Neural cell (in vitro differentiated cells): ENCODE measurements around the gene EHD4. TPM values are rescaled to one million over a fixed set of nuclear protein-coding genes. Genes with fewer than 3 reads are reported as not detected.

Experiments used
- H2AFZ ChIP-seq: fragments of 200-600, 300-800 bp; sonication (generic), shearing (Covaris generic); 2 replicates; pipeline ENCODE4 v1.6.0; 2014; ENCODE audit warnings: low read depth, mild to moderate bottlenecking, antibody characterized with exemption, low read length, moderate library complexity
- H3F3A ChIP-seq: fragments of 200-600 bp; shearing (Covaris generic); 2 replicates; pipeline ENCODE4 v1.6.1; 2016; ENCODE audit warnings: mild to moderate bottlenecking, moderate library complexity, mixed read lengths, antibody characterized with exemption, low read length; ENCODE audit not compliant: insufficient read depth, poor library complexity, severe bottlenecking
- H3K27ac ChIP-seq: fragments of 200-600, 300-800 bp; sonication (generic), shearing (Covaris generic); 2 replicates; pipeline ENCODE4 v1.5.1; 2014; ENCODE audit warnings: mild to moderate bottlenecking, low read length, moderate library complexity
- H3K27me3 ChIP-seq: fragments of 300-800, 200-600 bp; sonication (generic), shearing (Covaris generic); 2 replicates; pipeline ENCODE4 v1.6.0; 2014; ENCODE audit warnings: mild to moderate bottlenecking, low read depth, low read length, moderate library complexity; ENCODE audit not compliant: insufficient read depth
- H3K36me3 ChIP-seq: fragments of 300-800, 200-600 bp; sonication (generic), shearing (Covaris generic); 2 replicates; pipeline ENCODE4 v1.5.1; 2014; ENCODE audit warnings: mild to moderate bottlenecking, antibody characterized with exemption, low read length, moderate library complexity; ENCODE audit not compliant: insufficient read depth
- H3K4me2 ChIP-seq: fragments of 300-800, 200-600 bp; sonication (generic), shearing (Covaris generic); 2 replicates; pipeline ENCODE4 v1.6.0; 2014; ENCODE audit warnings: mild to moderate bottlenecking, low read length
- H3K4me3 ChIP-seq: fragments of 300-800, 200-600 bp; sonication (generic), shearing (Covaris generic); 2 replicates; pipeline ENCODE4 v1.5.1; 2014; ENCODE audit warnings: mild to moderate bottlenecking, low read length, moderate library complexity
- H3K79me2 ChIP-seq: fragments of 200-600 bp; shearing (Covaris generic); replicated peaks from 2 replicates; pipeline ENCODE4 v1.6.0; 2014; ENCODE audit warnings: mild to moderate bottlenecking, low read length, moderate library complexity; ENCODE audit not compliant: insufficient read depth
- H3K9ac ChIP-seq: fragments of 300-800, 200-600 bp; sonication (generic), shearing (Covaris generic); 2 replicates; pipeline ENCODE4 v1.6.1; 2016; ENCODE audit warnings: mild to moderate bottlenecking, low read length, mixed read lengths
- H3K9me2 ChIP-seq: fragments of 200-600 bp; shearing (Covaris generic); 2 replicates; pipeline ENCODE4 v1.6.1; 2016; ENCODE audit warnings: mild to moderate bottlenecking, low read length, mixed read lengths; ENCODE audit not compliant: insufficient read depth
- H3K9me3 ChIP-seq: fragments of 200-600, 300-800 bp; sonication (generic), shearing (Covaris generic); 2 replicates; pipeline ENCODE4 v1.6.1; 2016; ENCODE audit warnings: mild to moderate bottlenecking, mixed run types, low read length, moderate library complexity, mixed read lengths
- H4K20me1 ChIP-seq: fragments of 200-600 bp; shearing (Covaris generic); 2 replicates; pipeline ENCODE4 v1.6.1; 2016; ENCODE audit warnings: mild to moderate bottlenecking, mixed run types; ENCODE audit not compliant: insufficient read depth
- CTCF ChIP-seq: fragments of 450-650 bp; IDR thresholded peaks from 2 replicates; pipeline ENCODE4 v1.5.1; 2014; ENCODE audit warnings: antibody characterized with exemption, mild to moderate bottlenecking, moderate library complexity; ENCODE audit not compliant: poor library complexity, severe bottlenecking
- EP300 ChIP-seq: fragments of 450-650 bp; conservative IDR thresholded peaks from 2 replicates; pipeline ENCODE4 v1.6.1; 2014; ENCODE audit warnings: antibody characterized with exemption, mild to moderate bottlenecking, moderate library complexity; ENCODE audit not compliant: poor library complexity, severe bottlenecking
- EZH2 ChIP-seq: fragments of 200-600, 300-800 bp; shearing (Covaris generic), sonication (generic); IDR thresholded peaks from 2 replicates; pipeline ENCODE4 v1.6.1; 2014; ENCODE audit warnings: antibody characterized with exemption, low read length, borderline replicate concordance, mild to moderate bottlenecking; ENCODE audit not compliant: insufficient read depth, poor library complexity, severe bottlenecking
- MXI1 ChIP-seq: fragments of 450-650 bp; conservative IDR thresholded peaks from 2 replicates; pipeline ENCODE4 v1.6.1; 2014; ENCODE audit warnings: antibody characterized with exemption, mild to moderate bottlenecking; ENCODE audit not compliant: poor library complexity, severe bottlenecking
- POLR2AphosphoS5 ChIP-seq: IDR thresholded peaks from 2 replicates; pipeline ENCODE4 v1.6.1; 2012
- RAD21 ChIP-seq: fragments of 450-650 bp; conservative IDR thresholded peaks from 2 replicates; pipeline ENCODE4 v1.6.1; 2014; ENCODE audit warnings: antibody characterized with exemption, mild to moderate bottlenecking, moderate library complexity
- SMC3 ChIP-seq: fragments of 450-650 bp; conservative IDR thresholded peaks from 2 replicates; pipeline ENCODE4 v1.6.1; 2014; ENCODE audit warnings: antibody characterized with exemption, mild to moderate bottlenecking, moderate library complexity; ENCODE audit not compliant: poor library complexity
- TAF1 ChIP-seq: IDR thresholded peaks from 2 replicates; pipeline ENCODE4 v1.6.1; 2012; ENCODE audit warnings: low read depth
- polyA plus RNA-seq: library from polyadenylated mRNA; depleted of rRNA; stranded (reverse); fragments of >200 nt; gene quantifications from 2 replicates; pipeline ENCODE4 v1.2.3, GENCODE V29; 2014
- TF ChIP-seq, protein P1 (sequence below): IDR thresholded peaks from 2 replicates; pipeline ENCODE4 v1.6.1; 2012; ENCODE audit warnings: borderline replicate concordance

EHD4 gene
- polyA plus RNA-seq, 1 donor from 2014 or later = 0.09 TPM

DNA sequence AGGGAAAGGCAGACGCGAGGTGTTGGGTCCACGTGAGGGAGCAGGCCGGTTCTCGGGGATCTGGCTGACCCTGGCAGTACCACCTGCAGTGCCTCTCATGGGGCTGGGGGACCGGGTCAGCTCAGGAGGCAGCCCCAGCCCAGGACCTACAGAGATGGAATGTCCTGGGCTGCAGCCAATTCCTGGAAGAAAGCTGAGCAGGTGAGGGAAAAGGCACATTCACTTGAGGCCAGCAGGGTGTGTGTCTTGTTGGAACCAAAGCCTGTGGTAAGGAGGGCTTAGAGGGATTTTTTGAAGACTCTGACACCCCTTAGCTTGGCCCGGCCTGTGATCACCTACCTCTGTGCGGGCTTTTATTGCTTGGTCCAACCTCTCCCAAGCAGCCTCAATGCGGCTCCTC, 117.9 kb downstream of the EHD4 start:
- H3F3A ChIP-seq = no peaks in the 10 kb centered on the region
- no peak overlapping the region for H3K27ac ChIP-seq
- no peak overlapping the region for H3K4me3 ChIP-seq
- no peaks in the 10 kb centered on the region for H3K9me2 ChIP-seq
- H3K9ac ChIP-seq = no peak overlapping the region
- H3K36me3 ChIP-seq = no peaks in the 10 kb centered on the region
- H2AFZ ChIP-seq = no peak overlapping the region
- H4K20me1 ChIP-seq = no peaks in the 10 kb centered on the region
- TF ChIP-seq POLR2AphosphoS5 (no peak), MXI1 (no peak), CTCF (no peak), EP300 (no peak), EZH2 (no peak), TAF1 (no peak), SMC3 (no peak), RAD21 (no peak)
- TF ChIP-seq, protein P1, sequence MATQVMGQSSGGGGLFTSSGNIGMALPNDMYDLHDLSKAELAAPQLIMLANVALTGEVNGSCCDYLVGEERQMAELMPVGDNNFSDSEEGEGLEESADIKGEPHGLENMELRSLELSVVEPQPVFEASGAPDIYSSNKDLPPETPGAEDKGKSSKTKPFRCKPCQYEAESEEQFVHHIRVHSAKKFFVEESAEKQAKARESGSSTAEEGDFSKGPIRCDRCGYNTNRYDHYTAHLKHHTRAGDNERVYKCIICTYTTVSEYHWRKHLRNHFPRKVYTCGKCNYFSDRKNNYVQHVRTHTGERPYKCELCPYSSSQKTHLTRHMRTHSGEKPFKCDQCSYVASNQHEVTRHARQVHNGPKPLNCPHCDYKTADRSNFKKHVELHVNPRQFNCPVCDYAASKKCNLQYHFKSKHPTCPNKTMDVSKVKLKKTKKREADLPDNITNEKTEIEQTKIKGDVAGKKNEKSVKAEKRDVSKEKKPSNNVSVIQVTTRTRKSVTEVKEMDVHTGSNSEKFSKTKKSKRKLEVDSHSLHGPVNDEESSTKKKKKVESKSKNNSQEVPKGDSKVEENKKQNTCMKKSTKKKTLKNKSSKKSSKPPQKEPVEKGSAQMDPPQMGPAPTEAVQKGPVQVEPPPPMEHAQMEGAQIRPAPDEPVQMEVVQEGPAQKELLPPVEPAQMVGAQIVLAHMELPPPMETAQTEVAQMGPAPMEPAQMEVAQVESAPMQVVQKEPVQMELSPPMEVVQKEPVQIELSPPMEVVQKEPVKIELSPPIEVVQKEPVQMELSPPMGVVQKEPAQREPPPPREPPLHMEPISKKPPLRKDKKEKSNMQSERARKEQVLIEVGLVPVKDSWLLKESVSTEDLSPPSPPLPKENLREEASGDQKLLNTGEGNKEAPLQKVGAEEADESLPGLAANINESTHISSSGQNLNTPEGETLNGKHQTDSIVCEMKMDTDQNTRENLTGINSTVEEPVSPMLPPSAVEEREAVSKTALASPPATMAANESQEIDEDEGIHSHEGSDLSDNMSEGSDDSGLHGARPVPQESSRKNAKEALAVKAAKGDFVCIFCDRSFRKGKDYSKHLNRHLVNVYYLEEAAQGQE = no peak
- no peak overlapping the region for H3K4me2 ChIP-seq
- H3K27me3 ChIP-seq = no peaks in the 10 kb centered on the region
- H3K9me3 ChIP-seq = no peaks in the 10 kb centered on the region
- no peaks in the 10 kb centered on the region for H3K79me2 ChIP-seq

DNA sequence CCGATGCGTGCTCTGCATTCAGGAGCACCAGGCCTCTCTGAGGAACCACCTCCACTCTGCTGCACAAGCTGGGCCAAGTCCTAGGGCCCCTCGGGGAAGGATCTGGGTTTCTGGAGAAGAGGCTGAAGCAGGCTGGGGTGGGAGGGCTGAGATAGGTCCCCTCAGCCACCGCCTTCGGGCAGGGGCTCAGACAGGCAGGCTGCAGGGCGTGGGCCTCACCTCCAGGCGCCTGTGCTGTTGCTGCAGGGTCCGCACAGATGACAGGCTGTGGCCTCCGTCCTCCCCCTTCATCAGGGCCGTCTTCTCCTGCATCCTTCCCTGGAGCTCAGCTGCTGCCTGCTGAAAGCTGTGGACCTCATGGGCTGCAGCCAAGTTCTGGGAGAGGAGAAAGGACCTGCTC, 118.5 kb downstream of the EHD4 start:
- no peak overlapping the region for H3K9ac ChIP-seq
- H3K36me3 ChIP-seq = no peaks in the 10 kb centered on the region
- no peak overlapping the region for H3K4me2 ChIP-seq
- H2AFZ ChIP-seq = no peak overlapping the region
- no peaks in the 10 kb centered on the region for H3K27me3 ChIP-seq
- no peaks in the 10 kb centered on the region for H3K79me2 ChIP-seq
- H3F3A ChIP-seq = no peaks in the 10 kb centered on the region
- no peak overlapping the region for H3K4me3 ChIP-seq
- H3K9me3 ChIP-seq = no peaks in the 10 kb centered on the region
- TF ChIP-seq POLR2AphosphoS5 = no peak
- H3K9me2 ChIP-seq = no peaks in the 10 kb centered on the region
- H4K20me1 ChIP-seq = no peaks in the 10 kb centered on the region
- no peak overlapping the region for H3K27ac ChIP-seq
